Astrocyte of the hippocampus (primary cell): Measurements from ENCODE around the gene ABLIM2.

Source experiments
- DNase-seq: peaks from one replicate; pipeline ENCODE4 v3.0.0; 2011; ENCODE audit warnings: low read depth, low spot score

Gene ABLIM2

DNA sequence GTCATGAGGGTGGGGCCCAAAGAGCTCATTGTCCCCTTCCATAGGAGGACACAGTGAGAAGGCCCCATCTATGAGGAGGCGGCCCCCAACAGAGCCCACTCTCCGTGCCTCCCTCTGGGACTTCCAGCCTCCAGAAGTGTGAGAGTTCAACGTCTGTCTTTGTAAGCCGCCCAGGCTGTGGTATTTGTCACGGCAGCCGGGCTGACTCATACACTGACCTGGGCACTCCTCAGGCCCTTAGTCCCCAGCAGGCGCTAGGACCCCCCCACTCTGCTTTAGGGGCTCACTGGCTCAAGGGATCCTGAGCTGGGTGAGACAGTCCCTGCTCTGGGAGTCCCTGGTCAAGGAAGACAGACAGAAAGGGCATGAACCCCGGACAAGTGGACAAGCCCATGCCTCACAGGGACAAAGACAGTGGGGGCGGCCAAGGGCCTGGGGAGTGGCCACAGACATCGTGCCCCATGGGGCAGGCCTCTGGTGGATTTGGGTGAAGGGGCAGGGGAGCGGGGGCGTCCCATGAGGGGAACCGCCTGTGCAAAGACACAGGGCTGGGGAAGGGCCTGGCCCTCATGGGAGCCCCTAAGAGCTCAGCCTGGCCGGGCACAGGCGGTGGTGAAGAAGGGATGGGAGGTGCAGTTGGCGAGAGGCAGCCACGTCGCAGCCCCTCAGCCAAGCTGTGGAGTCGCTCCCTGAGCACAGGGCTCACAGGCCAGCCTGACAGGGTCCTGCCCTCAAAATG is 21.5 kb downstream of the ABLIM2 start:
- no peak for DNase-seq

DNA sequence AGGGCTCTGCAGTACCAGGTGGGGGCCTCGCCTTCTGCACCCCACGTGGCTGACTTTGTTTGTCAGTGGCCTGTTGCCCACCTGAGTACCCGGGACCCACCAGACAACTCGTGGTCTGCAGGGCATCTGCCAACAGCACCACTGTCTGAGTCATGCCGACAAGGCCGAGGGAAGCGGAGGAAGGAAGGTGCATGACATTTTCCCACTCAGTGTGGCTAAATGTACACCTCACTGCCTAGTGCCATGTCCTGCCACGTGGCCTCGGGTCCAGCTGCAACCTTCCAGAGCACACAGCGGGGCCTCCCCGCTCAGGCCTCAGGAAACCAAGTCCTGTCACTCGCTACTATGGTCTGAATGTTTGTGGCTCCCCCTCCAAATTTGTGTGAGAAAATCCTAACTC is 22.1 kb downstream of the ABLIM2 start:
- no peak for DNase-seq

DNA sequence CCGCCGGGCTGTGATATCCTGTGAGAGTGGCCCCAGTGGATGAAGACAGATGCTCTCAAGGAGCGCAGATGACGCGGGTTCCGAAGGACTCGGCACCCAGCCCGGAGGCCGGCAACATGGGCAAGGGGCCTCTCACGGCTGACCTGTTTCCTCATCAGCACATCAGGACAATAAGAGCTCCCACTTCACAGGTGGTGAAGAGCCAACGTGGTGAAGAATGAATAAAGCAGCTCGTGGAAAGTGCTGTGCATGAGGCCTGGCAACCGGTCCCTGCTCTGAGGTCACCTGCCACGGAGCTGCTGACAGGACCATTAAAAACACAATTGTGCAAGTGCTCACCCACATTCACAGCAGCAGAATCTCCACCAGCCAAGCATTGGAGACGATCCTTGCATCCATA is 22.9 kb downstream of the ABLIM2 start:
- no peak for DNase-seq

DNA sequence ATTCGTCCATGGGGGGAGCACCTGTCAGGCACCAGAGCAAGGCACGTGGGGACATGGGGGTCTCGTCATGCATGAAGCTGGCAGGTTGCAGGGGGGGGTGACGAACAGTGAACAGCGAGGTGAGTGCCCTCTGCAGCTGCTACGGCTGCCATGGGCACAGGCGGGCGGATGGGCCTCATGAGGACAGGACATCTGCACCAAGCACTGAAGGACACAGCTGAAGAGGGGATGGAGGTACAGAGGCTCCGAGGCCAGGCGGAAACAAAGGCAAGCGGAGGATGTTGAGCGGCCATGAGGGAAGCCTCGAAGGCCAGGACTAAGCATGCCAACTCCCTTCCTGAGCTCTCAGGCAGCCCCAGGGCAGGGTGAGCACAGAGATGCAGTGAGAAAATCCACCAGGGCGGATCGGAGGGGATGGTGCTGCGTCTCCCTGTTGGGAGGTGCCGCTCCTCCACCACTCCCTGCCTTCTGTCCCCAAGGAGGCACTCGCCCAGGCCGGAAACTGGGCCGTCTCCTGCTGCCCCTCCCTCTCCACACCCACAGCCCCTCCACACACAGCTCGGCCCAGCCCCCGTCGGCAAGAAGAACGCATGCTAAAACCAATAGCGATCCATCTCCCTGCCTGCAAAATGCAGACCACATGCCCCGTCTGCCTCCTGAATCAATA is 24.6 kb downstream of the ABLIM2 start:
- DNase-seq, result no peak

DNA sequence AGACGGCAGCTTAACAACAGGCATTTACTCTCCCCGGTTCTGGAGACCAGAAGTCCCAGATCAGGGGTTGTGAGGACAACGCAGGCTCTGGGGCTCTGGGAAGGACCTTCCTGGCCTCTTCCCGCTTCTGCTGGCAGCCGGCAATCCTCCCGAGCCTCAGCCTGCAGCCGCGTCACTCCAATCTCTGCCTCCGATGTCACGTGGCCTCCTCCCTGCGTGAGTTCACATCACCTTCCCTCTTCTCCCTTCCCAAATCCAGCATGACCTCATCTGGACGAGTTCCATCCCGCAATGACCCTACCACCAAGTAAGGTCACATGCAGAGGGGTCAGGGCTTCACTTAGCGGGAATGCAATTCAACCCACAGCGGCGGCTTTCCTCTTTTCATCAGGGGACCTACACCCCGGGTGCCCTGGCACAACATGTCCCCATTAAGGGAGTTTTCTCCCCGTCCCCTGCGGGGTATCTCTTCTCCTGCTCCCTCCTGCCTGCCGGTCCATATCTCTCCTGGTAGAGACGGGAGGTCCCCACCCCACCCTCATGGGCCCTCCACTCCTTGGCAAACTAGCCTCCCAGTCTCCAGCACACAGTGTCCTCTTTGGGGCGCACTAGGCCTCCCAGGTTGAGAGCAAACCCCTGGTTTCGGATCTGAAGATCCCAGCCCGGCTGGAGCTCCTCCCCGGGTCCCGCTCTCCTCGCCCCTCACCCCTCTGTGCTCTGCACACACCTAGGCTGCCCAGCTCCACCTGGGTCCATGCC is 25.5 kb downstream of the ABLIM2 start:
- DNase-seq, result no peak

DNA sequence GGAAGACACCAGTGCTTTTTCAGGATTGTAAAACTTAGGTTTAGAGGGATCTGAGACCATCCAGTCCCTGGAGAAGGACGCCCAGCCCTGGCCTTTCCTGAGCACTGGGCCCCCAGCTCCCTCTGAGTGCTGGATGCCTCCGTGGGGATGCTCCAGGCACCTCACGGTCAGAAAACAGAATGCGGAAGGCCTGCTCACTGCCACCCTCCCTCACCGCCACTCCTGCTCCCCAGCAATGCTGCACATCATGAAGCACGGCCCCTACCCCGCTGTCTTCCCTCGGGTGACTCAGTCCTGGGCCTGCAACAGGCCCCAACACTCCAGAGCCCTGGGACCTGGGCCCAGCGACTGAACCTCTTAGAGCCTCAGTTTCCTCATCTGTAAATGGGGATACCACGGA is 26.2 kb downstream of the ABLIM2 start:
- DNase-seq, result no peak

DNA sequence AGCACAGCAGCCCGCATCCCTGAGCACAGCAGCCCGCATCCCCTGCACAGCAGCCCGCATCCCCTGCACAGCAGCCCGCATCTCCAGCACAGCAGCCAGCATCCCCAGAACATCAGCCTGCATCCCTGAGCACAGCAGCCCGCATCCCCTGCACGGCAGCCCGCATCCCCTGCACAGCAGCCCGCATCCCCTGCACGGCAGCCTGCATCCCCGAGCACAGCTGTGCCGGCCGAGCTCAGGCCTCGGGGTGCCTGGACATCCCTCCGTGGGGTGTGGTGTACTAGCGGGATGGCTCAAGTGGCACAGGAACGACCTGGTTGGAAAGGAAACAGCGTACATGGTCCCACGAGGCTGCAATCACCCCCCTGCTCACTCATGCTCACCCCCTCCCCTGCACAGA is 26.8 kb downstream of the ABLIM2 start:
- DNase-seq, result no peak

DNA sequence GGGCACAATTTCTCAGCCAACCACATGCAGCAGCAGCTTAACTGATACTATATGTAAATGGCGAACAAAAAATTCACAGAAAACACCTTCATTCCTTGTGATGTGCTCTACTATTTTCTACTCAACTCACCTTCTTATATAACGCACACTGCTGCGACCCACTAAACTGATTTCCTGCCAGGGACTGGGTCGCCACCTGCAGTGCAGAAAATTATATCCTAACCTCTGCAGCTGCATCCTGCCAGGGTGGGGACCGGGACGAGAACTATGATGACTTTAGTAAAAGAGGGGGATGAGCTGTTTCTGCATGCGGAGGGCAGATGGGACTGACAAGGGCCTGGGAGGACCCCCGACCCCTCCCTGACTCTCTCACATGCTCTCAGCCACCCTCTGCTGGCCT is 27.4 kb downstream of the ABLIM2 start:
- DNase-seq, result no peak

DNA sequence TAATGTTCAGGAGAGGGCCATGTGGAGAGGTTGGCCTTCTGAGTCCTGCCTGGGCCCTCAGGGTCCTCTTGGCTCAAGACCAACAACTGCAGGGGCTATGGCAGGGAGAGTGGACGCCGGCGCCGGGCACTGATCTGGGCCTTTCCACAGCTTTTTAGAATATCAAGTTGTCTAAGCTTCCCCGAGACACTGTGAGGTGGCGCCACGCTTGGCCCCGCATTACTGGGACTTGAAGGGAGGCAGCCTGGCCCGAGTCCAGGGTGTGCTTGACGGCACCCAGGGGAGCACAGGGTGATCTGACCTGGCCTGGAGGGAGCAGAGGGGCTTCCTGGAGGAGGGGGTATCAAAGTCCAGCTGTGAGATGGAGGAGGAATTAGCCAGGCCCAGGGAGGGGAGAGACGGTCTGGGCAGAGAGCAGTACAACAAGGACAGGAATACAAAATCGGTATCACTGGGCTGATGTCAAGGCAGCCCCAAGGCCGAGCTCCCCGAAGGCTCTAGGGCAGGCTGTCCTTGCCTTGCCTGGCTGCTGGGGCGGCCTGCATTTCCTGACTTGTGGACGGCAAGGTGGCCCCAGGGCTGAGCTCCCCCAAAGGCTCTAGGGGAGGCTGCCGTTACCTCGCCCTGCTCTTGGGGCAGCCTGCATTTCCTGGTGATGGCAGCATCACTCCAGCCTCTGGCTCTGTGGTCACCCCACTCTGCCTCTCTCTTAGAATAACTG is 28.1 kb downstream of the ABLIM2 start:
- DNase-seq, result no peak

DNA sequence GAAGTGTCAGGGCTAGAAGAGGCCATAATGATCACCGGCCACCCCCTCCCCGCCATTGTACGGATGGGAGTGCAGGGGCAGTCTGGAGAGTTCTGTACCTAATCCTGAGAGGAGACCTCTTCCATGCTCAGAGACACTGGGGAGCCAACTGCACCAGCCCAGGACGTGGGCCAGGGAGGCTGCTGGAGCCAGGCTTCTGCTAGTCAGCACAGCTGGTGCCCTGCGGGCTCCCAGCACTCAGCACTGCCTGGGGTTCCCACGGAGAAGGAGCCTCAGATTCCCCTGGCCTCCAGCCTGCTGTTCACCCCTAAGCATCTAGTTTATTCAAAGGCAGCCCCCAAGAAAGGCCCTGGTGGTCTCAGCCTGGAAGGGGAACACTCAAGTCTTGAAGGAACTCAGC is 28.8 kb downstream of the ABLIM2 start:
- DNase-seq, result no peak

DNA sequence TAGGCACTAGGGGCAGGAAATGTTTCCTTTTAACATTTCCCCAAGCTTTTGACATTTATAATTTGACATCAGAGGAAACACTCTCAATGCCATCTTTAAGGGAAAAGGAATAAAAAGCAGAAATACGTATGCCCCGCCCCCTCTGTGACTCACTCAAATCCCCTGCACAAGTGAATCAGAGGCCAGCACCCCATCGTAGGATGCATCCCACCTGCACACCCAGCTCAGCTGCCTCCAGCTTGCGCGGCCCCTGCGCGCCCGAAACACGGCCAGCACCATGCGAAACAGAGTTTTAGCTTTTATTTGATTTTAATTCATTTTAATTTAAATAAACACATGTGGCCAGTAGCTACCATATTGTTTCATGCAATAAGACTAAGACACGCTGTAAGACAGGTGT is 29.5 kb downstream of the ABLIM2 start:
- DNase-seq, result no peak

DNA sequence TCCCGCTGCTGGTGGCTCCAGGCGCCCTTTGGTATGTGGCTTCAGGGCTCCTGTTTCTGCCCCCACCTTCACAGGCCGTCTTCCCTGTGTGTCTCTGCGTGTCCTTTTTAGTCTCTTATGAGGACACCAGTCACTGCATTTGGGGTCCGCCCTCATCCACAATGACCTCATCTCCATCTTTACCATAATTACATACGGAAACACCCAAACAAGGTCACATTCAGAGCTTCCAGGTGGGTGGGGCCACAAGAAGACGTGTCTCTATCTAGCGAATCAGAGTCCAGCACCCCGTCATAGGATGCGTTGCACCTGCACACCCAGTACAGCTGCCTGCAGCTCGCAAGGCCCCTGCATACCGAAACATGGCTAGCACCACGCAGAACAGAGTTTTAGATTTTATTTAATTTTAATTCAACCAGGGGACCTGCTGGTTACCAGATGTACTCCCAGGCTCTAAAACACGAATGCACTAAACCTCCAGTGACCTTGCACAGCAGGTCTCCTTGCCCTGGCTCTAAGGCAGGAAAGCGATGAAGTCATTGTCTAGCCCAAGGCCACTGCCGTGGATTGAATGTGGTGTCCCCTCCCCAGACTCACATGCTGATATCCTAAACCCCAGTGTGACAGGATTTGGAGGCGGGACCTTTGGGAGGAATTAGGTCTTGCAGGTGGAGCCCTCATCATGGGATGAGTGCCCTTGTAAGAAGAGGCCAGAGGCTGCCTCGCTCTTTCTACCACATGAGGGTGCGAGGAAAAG is 30.3 kb downstream of the ABLIM2 start:
- DNase-seq, result no peak

DNA sequence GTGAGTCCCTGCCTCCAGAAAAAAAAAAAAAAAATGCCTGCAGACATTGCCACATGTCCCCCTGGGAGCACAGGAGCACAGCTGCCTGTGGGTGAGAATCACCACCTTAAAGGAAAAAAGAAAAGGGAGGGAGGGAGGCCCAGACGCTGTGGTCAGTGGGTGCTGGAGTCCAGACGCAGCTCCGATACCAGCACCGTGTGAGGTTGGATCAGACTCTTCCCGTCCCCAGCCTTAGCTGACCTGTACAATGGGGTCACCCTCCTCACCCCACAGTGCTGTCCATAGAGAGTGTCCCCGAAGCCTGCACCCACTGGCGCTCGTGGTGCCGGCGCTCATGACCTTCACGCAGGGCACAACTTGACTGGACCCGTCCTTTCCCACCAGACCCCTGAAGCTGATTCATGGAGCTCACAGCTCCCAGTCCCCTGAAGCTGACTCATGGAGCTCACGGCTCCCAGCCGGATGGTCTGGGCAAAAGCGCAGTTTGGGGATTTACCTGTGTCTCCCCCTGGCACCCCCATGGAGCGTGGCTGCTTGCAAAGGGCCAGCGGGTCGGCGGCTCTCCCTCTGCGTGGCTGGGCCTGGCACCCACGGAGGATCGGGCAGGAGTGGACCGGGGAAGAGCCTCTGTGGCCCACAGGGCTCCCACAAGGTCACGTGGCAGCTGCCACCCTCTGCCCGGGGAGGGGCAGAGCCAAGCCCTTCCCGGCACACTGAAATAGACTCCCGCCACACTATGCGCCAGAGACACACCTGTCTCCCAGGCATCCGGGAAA is 31.4 kb downstream of the ABLIM2 start:
- no peak for DNase-seq

DNA sequence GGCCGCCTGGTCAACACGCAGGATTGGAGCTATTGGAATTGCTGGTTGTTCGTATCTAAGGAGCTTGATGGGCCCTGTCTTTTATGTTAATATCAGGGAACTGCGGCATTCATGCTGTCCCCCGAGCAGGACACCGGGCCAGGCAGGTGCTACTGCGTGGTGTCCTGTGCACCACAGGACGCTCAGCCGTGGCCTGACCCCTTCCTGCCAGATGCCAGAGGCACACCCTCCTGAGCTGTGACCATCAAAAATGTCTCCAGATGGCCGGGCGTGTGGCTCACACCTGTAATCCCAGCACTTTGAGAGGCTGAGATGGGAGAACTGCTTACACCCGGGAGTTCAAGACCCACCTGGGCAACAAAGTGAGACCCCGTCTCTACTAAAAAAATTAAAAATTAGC is 32.1 kb downstream of the ABLIM2 start:
- no peak for DNase-seq

DNA sequence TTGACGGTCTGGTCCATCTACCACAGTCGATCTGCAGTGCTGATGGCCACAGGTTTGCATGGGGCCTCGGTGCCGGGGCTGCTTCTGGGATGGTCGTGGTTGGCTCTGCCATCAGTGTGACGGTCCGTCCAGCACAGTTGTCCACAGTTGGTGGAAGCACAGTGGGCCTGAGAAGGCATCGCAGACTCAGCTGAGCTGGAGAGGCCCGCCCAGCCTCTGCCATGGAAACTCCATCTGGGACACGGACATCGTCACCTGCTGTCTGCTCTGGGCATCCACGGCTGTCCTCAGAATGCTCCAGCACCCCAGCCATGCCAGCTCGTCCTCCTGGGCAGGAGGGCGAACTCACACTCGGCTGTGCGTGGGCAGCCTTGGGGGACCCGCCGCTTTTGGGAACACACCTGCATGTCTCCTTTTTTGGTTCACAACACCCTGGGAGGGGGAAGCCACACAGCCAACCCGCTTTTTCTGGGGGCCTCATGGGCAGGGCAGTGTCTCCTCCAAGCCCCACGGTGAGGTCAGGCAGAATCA is 33.0 kb downstream of the ABLIM2 start:
- no peak for DNase-seq

DNA sequence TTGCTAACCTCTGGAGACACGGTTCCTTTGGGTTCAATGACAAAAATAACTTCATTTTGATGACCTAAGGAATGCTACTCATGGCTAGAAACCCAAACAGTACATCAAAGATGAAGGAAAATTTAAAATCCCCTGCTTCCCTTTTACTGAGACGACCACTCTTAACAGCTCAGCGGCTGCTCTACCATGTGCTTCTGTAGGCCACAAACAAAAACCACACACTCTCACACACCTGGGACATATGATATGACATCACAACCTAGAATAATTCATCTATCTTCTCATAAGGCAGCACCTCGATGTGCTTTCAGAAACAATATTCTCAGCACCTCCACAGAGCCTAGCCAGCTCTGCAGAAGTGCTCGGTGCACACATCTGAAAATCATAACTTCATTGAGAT is 34.7 kb downstream of the ABLIM2 start:
- no peak for DNase-seq

DNA sequence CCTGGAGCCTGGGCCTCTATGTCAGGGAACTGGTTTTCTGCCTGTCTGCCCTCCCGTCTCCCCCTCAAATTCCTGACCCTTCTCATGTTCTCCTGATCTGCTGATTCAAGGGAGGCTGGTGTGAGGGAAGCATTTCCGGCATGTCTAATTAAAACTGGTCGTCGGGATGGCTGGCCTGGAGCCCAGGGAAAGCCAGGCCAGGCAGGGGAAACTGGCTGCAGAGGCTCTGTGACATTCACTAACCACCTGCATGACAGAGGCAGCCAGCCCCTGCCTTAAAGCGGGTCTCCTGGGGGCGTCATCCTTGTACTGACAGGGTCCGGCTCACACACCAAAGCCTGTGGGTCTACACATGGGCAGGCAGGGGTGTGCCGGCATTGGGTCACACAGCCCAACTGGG is 35.2 kb downstream of the ABLIM2 start:
- DNase-seq, result peak; percentile 69

DNA sequence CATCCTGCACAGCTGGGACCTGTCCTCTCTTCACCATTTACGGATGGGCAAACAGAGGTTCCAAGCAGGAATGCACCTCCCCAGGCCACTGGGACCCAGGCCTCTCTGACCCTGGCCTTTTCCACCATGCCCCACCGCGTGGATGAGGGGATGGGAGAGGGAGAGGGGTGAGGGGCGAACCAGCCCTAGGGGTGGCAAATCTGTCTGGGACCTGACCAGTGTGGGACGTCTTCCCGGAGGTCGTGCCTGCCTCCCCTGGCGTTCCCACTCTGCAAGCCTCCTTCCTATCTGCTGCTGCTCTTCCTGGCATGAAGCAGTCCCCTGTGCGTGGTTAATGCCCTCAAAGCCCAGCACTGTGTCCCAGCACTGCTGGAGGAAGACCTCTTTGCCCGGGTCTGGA is 35.9 kb downstream of the ABLIM2 start:
- DNase-seq, result no peak

DNA sequence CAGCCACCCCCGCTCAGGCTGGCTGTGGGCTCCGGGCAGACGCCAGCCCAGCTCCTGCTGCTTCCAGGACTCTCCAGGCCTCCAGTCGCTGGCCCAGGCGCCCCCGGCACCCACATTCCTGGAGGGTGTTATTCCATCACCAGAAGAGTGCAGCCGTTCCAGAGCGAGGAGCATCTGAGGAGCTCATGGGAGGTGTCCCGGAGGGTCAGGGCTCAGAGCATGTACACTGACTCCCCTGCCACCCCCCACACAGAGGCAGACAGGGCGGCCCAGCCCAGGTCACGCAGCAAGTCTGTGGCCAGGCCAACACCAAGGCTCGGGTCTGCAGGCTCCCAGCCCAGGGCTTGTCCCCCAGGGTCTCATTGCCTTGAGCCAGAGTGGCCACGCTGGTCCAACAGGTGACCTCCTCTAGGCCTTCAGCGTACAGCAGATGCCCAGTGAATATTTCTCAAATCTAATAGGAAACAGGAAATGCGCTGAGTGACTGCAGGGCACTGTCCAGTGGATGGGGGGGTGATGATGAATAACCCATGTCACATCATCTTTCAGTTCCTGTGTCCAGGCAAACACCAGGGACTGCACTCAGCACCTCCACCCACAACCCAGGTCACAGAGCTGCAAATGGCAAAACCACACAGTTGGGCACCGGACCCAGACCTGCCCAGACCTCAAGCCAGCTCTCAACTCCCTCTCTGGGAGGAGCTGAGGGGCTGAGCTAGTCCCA is 37.2 kb downstream of the ABLIM2 start:
- no peak for DNase-seq

DNA sequence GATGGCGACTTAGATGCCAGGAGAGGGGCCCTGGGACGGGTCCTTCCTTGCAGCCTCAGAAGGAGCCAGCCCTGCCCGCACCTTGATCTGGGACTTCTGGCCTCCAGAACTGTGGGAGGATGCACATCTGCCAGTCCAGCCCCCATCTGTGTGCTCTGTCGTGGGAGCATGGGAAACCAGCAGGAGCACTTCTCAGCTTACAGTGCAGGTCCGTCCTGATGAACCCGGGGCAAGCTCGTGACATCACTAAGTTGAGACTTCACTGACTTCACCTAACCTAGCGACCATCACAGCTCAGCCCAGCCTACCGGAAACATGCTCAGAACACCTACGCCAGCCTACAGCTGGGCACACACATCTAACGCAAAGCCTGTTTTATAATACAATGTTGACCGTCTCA is 38.1 kb downstream of the ABLIM2 start:
- DNase-seq, result no peak
